Measurements from ENCODE around the gene CHST11.

The CHST11 gene

DNA sequence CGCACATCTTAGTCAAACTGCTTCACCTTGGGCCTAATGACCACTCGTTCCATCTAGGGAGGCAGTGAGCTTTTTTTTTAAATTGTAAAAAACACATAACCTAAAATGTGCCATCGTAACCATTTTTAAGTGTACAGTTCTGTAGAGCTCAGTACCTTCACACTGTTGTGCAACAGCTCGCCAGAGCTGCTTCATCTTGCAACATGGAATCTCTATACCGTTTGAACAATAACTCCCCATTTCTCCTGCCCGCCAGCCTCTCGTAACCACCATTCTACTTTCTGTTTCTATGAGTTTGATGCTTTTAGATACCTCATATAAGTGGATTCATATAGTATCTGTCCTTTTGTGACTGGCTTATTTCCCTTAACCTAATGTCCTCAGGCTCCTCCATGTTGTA lies 196.2 kb downstream of the CHST11 start:
- Histone ChIP-seq H3K4me3 (ENCODE audit: low read depth, low read length) (no peak overlapping the region), H3K36me3 (ENCODE audit: control insufficient read depth in 2 of 2, insufficient read depth in 1 of 2, low read length in 2 of 2) (no peaks in the 10 kb centered on the region), H3K27ac (ENCODE audit: extremely low read depth, low read depth, low read length) (no peak overlapping the region), H3K4me1 (ENCODE audit: control insufficient read depth, insufficient read depth, low read length) (no peaks in the 10 kb centered on the region), H3K9me3 (ENCODE audit: control insufficient read depth, insufficient read depth, low read depth, low read length) (no peaks in the 10 kb centered on the region)
- CTCF ChIA-PET = interaction anchor here (1.6 kb wide), 1 partner anchor 9 kb away, joined by 4 read pairs; no protein-coding TSS in a partner anchor
- TF ChIP-seq ZNF155 (tag by site-specific recombination; IDR thresholded peaks at IDR 0.05) (no peak), OSR2 (tag by site-specific recombination; IDR thresholded peaks at IDR 0.05) (no peak), ZSCAN23 (tag by site-specific recombination; IDR thresholded peaks at IDR 0.05) (no peak), ZNF239 (tag by site-specific recombination; IDR thresholded peaks at IDR 0.05) (no peak), ZNF623 (tag by site-specific recombination; IDR thresholded peaks at IDR 0.05) (no peak), ZNF140 (tag by site-specific recombination; IDR thresholded peaks at IDR 0.05) (no peak), ZNF324 (tag by site-specific recombination; IDR thresholded peaks at IDR 0.05) (no peak), ZNF560 (tag by site-specific recombination; IDR thresholded peaks at IDR 0.05; ENCODE audit: borderline replicate concordance) (no peak), ZNF501 (tag by site-specific recombination; IDR thresholded peaks at IDR 0.05) (no peak), BCL11B (tag by site-specific recombination; IDR thresholded peaks at IDR 0.05; ENCODE audit: low read depth) (no peak), ZNF394 (tag by site-specific recombination; IDR thresholded peaks at IDR 0.05; ENCODE audit: borderline replicate concordance) (no peak), ZNF433 (tag by site-specific recombination; IDR thresholded peaks at IDR 0.05; ENCODE audit: low read depth) (no peak), ZNF174 (tag by site-specific recombination; IDR thresholded peaks at IDR 0.05) (no peak)
- TF ChIP-seq, protein P1, sequence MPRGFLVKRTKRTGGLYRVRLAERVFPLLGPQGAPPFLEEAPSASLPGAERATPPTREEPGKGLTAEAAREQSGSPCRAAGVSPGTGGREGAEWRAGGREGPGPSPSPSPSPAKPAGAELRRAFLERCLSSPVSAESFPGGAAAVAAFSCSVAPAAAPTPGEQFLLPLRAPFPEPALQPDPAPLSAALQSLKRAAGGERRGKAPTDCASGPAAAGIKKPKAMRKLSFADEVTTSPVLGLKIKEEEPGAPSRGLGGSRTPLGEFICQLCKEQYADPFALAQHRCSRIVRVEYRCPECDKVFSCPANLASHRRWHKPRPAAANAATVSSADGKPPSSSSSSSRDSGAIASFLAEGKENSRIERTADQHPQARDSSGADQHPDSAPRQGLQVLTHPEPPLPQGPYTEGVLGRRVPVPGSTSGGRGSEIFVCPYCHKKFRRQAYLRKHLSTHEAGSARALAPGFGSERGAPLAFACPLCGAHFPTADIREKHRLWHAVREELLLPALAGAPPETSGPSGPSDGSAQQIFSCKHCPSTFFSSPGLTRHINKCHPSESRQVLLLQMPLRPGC (tag by site-specific recombination; IDR thresholded peaks at IDR 0.05) = no peak
- TF ChIP-seq, protein P2, sequence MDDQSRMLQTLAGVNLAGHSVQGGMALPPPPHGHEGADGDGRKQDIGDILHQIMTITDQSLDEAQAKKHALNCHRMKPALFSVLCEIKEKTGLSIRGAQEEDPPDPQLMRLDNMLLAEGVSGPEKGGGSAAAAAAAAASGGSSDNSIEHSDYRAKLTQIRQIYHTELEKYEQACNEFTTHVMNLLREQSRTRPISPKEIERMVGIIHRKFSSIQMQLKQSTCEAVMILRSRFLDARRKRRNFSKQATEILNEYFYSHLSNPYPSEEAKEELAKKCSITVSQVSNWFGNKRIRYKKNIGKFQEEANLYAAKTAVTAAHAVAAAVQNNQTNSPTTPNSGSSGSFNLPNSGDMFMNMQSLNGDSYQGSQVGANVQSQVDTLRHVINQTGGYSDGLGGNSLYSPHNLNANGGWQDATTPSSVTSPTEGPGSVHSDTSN (CRISPR knock-in tag; IDR thresholded peaks at IDR 0.05) = no peak
- TF ChIP-seq, protein P3, sequence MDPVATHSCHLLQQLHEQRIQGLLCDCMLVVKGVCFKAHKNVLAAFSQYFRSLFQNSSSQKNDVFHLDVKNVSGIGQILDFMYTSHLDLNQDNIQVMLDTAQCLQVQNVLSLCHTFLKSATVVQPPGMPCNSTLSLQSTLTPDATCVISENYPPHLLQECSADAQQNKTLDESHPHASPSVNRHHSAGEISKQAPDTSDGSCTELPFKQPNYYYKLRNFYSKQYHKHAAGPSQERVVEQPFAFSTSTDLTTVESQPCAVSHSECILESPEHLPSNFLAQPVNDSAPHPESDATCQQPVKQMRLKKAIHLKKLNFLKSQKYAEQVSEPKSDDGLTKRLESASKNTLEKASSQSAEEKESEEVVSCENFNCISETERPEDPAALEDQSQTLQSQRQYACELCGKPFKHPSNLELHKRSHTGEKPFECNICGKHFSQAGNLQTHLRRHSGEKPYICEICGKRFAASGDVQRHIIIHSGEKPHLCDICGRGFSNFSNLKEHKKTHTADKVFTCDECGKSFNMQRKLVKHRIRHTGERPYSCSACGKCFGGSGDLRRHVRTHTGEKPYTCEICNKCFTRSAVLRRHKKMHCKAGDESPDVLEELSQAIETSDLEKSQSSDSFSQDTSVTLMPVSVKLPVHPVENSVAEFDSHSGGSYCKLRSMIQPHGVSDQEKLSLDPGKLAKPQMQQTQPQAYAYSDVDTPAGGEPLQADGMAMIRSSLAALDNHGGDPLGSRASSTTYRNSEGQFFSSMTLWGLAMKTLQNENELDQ (tag by site-specific recombination; IDR thresholded peaks at IDR 0.05; ENCODE audit: low read depth) = no peak
- TF ChIP-seq, protein P4, sequence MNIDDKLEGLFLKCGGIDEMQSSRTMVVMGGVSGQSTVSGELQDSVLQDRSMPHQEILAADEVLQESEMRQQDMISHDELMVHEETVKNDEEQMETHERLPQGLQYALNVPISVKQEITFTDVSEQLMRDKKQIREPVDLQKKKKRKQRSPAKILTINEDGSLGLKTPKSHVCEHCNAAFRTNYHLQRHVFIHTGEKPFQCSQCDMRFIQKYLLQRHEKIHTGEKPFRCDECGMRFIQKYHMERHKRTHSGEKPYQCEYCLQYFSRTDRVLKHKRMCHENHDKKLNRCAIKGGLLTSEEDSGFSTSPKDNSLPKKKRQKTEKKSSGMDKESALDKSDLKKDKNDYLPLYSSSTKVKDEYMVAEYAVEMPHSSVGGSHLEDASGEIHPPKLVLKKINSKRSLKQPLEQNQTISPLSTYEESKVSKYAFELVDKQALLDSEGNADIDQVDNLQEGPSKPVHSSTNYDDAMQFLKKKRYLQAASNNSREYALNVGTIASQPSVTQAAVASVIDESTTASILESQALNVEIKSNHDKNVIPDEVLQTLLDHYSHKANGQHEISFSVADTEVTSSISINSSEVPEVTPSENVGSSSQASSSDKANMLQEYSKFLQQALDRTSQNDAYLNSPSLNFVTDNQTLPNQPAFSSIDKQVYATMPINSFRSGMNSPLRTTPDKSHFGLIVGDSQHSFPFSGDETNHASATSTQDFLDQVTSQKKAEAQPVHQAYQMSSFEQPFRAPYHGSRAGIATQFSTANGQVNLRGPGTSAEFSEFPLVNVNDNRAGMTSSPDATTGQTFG (tag by site-specific recombination; IDR thresholded peaks at IDR 0.05; ENCODE audit: borderline replicate concordance) = no peak
- POLR2A ChIA-PET = no interaction called here

All from HEK293 (cell line).